Activated CD8-positive, alpha-beta memory T cell treated with anti-CD3 and anti-CD28 coated beads for 4 hours (primary cell): ENCODE results near the gene JPH2.
A peak's percentile ranks its signal among the peaks of the same experiment; 100 is the strongest.

Experiments used
- DNase-seq, 2 donors: peaks; one replicate each; pipeline ENCODE4 v3.0.0-alpha.2; 2020; ENCODE audit warnings: low read depth in 2 of 2

The JPH2 gene

DNA sequence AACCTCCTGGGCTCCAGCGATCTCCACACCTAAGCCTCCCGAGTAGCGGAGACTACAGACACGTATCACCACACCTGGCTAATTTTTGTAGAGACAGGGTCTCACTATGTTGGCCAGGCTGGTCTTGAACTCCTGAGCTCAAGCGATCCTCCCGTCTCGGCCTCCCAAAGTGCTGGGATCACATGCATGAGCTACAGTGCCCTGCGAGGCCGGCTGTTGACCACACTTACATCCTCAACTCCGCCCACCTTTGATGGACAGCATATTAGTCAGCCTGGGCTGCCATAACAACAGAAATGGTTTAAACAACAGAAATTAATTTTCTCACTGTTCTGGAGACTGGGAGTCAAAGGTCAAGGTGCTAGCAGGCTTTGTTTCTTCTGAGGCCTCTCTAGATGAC, 107.7 kb downstream of the JPH2 start:
- no peak for DNase-seq

DNA sequence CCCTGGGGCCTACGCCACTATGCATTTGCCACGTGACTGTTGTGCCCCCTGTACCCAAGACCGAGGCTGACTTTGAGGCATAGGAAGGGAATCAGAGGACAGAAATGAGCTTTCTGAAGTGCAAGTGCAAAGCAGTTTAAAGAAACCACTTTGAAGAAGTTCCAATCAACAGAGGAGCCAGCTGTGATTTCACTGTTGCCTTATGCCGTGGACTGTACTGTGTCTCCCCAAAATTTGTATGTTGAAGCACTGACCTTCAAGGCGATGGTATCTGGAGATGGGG, 111.1 kb downstream of the JPH2 start:
- no peak for DNase-seq

DNA sequence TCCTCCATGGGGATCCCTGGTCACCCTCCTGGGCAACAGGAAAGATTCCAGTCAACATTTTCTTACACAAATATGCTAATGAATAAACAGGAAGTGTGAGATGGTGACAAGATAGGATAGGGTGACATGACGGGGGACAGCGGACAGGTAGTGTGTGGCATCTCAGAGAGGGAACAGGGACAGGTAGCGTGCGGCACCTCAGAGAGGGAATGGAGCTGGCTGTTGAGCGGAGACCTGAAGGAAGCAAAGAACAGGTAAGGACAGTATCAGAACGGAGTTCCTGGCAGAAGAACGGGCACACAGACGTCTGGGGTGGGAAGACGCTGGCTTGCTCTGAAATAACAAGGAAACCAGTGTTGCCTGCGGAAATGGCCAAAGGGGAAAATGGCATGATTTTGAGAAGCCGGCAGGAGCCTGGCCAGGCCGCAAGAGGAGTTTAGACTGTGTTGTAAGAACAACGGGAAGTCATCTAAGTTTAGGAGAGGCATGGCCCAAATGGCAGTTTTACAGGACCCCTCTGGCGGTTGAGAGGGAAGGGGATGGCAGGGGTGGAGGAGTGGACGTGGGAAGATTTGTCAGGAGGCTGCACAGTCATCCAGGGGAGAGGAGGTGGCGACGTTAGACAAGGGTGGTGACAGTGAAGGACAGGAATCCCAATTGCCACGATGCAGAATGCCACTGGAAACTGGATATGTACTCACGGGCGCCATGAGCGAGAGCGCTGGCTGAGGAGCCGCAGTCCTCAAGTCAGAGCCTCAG, 111.6 kb downstream of the JPH2 start:
- no peak for DNase-seq

DNA sequence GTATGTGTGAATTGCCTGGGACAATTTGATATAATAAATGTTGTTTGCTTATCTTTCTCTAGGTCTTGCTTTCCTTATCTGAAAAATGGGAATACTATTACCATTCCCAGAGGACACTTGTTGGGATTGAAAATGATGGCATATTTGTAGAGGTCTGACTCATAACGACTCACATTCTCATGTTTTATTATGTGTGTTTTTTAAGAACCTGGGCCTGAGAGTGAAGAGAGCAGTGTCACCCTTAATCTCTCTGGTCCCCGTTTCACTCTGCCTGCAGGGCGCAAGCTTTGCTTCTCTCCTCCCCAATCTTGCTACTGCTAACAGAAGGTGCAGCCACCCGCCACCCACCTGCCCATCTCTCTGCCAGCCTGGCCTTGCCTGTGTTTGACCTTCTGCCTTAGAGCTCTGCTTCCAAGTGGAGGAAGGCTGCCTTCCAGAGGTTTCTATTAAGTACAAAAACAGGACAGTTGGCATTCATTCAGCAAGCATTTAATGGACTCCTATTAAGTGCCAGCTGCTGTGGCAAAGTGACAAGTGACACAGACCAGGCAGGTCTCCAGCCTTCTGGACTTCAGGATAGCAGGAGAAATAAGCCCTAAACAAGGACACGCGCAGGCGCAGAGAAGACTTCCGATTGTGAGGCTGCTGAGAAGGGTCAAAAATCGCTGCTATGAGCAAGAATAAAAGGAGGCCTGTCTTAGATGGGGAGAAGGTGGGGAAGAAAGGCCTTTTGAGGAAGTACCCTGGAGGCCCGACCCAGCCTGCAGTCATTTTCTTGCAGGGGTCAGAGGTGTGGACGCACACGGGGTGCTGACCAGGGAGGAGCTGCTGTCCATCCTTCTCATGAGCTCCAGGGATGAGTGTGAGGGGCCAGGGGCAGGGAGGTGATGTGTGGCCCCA, 112.5 kb downstream of the JPH2 start:
- no peak for DNase-seq

DNA sequence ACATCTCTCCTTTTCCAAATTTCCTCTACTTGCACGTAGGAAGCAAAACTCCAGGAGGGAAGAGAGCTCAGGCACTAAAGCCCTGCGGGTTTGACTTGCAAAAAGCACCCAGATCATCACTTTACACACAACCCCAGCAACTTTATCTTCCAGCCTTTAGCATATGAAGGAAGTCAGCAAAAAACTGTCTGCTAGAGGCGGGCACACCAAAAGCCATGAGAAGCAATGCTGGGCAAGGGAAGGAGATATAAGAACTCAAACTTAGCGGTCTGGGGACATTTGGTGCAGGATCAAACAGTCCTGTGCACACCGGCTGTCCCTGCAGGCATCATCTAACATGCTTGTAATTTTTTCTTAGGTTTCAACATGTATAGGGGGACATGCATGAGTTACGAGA, 113.3 kb downstream of the JPH2 start:
- no peak for DNase-seq

DNA sequence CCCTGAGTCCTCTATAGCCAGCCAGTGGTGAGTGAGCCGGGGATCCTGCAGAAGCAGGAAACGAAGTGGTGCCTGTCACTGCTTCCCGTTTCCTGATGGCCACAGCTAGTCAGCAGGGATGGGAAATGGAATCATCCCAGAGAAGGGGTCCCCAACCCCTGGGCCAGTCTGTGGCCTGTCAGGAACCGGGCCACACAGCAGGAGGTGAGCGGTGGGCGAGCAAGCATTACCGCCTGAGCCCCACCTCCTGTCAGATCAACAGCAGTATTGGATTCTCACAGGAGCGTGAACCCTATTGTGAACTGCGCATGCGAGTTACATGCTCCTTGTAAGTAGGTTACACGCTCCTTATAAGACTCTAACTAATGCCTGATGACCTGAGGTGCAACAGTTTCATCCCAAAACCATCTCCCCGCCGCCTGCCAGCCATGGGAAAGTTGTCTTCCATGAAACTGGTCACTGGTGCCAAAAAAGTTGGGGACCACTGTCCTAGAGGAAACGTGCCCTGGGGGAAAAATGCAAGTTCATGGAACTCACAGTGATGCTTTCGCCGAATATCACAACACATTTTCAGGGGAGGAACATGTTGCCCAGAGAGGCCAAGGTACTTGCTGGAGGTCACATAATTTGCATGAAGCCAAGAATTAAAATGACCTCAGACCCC, 113.8 kb downstream of the JPH2 start:
- no peak for DNase-seq

DNA sequence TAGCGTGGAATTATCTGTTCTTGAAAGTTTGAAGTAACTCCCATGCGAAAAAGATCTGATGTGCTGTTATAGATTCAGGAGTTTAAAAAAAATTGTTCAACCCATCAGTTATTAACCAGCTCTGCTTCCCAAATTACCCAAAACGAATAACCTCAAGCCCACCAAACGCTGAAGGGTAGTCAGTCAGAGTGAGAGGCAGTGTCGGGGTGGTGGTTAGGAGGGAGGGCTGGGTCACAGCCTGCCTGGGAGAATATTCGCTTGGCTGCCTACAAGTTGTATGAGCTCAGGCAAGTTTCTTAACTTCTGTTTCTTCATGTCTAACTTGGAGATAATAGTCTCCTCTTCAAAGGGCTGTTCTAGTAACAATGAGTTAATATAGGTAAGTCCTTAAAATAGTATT, 114.6 kb downstream of the JPH2 start:
- no peak for DNase-seq

DNA sequence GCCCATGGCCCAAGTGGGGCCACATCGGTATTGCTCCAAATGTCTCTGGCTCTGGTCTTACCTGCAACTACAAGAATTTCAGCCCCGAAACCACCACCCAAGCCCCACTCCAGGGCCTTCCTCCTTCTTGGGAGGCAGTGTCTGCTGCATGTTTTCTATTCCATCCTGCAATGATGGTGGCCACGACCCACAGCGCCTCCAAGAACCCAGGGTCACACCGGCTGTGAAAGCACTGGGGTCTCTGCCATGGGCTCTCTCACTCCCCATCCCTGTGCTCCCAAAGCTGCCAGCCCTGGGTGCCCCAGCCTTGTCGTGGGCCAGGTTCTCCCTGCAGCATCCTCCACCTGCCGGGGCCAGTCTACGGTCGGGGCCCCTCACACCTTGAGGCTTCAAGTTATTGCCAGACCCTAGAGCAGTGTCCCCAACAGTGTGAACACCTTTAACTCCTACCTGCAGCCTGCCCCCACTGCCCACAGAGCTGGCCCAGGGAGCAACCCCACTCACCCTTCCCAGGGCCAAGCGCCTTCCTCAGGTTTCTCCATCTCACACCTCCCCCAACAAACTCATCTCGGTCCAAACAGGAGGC, 115.4 kb downstream of the JPH2 start:
- no peak for DNase-seq

DNA sequence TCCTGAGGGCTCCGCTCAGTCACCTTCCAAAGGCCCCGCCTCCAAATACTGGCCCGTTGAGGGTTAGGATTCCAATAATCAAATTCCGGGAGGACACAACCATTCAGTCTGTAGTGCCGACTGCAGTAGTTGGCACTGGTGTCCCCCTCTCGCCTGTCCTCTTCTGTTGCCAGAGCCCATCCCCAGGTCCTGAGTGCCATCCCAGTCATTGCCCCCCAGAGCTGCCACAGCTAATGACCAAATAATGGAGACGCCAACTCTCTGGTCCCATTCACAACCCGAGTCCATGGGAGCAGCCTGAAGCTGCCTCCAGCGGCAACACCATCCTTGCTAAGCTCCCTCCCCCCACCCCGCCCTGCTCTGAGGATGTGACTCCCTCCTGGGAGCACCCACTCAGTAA, 115.9 kb downstream of the JPH2 start:
- no peak for DNase-seq

DNA sequence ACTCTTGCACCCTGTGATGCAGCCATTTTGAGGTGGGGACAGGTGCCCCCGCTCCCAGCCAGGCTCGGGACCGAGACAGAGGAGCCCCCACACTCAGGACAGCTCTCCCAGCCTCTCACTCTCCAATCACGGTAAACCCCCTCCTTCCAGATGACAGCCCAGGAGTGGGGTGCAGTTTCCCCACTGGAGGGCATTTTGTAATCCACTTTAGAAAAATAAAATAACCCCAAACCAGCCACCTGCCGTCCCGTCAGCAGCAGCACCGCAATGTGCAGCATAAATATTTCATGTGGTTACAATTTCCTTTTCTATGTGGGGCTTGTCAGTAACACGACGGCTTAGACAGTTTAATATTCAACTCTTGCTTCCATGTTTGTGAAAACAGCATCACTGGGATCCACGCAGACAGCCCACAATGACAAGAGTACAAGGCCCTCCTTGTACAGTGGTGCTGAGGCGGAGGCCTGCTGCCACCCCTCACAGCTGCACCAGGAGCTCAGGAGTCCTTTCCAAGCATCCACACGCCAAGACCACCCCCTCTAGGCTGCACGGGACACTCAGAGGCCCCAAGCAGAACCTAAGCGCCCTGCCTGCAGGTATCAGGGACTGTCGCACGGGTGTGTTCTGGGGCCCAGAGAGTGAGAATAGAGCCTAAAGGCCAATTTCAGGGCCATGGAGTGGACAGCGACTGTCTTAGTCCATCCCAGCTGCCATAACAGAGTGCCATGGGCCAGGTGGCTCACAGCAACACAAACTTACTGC, 116.7 kb downstream of the JPH2 start:
- no peak for DNase-seq

DNA sequence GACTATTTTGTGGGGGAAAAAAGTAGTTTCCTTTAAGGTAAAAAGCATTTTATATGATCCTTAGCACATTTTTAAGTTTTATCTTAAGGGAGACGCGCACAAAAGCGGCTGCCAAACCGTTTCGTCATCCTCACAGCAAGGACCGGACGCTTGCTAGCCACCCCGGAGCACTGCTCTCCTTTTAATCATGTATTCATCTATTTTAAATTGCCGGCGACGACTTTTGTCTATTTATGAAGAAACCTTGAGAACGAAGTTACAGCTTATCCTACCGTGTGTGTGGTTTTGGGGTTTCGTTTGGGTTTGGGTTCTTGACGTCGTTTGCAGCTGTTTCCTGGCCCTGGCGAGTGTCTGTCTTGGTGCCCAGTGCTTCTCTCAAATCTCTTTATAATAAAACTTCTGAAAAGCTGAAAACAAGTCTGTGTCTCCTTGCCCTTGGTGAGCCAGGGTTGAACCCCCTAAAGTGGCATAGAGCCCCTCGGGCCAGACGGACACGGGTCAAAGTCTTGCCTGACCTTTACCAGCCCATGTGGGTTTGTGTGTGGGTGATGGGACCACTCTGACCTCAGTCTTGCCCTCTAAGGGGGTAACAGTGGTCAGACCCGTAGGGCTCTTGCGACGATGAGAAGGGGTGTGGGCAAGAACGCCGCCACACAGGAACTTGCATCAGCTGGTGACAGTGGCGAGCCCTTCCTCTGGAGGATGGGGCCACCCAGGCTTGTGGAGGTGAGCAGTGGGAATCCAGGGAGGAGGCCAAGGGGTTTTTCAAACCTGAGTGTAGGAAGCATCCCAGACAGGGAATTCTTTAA, 117.6 kb downstream of the JPH2 start:
- DNase-seq, result peak in 1 of 2 donors; percentile 15

DNA sequence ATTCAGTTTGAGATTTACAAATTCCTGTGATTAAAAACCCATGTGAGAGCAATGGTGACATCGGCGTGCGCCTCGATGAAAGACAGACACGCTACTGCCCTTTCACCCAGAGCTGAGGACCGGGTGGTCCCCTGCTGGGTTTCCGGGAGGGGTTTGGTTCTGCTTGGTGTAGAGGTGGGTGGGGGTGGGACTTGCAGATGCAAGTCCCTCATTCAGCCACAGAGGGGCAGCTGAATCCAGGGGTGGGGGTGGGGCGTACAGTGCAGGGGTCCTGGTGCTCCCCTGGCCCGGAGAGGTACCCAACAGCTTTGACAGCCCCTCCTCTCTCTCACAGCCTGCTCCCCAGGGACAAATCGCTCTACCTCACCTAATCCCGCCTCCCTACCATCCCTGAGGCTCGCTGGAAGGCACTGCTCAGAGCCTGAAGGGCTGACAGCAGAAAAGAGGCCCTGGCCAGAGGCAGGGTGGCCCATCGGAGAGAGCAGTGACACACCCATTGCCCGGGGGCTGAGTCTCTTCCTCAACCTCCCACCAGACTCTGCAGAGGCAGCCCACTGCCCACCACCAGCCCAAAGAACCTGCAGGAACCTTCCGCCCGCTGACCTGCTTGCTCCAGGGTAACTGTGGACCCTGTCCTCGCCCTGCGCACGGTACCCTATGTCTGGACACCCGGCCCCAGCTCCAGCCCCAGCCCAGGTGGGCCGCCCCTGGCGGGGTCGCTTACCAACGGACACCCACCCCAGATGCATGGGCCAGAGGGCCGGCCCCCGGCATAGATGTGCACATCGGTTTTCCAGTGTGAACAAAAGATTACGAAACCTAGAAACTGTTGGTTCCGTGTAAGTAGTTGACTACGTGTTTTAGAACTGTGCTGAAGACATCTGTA, 118.4 kb downstream of the JPH2 start:
- no peak for DNase-seq

DNA sequence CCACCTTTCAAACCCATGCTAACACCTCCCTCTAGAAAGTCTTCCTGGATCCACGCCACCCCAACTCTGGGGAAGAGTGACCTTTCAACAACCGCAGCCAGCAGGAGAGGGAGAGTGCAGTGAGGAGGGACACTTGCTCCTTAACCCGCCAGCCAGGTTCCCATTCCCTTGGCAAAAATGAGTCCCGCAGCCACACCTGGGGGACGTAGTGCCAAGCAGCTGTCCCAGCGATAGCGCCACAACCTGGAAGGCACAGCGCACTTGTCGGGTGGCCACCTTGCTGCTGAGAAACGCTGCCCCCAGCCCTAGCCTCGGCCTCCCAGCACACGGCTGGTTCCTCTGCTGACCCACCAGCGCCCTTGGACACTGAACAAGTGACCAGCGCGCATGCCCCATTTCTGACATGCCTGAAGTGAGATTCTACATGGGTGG, 119.3 kb downstream of the JPH2 start:
- DNase-seq, result no peak

DNA sequence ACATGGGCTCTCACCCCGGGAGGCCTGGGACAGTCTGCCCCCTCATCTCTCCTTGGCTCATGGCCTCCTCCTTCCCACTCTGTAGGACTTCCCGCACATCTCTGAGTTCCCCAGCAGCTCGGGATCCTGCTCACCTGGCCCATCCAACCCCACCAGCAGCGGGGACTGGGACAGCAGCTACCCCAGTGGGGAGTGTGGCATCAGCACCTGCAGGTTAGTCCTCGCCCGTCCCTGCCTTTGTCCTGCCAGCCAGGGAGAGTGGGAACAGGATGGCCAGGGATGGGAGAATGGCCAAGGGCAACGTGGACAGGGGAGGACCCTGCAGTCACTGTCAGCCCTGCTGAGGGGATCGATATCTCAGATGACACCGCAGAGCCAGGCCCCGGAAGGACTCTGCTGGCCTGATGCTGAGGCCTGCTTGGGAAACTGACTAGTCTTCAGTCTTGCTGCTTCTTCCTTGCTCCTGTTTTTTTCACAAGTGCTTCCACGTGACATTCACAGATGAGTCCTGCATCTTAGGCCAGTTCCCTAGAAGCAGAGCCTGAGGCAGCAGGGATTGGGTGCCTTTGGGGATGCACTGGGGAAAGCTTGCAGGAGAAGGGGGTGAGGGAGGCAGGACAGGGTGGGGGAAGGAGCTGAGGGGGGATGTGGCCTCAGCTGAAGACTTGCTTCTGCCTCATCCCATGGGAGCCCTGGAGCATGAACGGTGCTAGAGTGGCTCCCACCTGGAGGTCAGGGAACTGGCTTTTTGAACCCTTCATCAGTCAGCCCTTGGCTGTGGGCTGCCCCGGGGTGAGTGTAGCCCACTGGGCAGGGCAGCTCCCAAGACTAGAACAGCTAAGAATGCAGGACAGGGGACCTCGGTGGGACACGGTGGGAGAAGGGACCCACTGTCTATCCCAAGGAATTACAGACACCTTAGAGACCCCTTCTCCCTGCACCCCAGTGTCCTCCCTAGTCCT, 120.1 kb downstream of the JPH2 start:
- no peak for DNase-seq

DNA sequence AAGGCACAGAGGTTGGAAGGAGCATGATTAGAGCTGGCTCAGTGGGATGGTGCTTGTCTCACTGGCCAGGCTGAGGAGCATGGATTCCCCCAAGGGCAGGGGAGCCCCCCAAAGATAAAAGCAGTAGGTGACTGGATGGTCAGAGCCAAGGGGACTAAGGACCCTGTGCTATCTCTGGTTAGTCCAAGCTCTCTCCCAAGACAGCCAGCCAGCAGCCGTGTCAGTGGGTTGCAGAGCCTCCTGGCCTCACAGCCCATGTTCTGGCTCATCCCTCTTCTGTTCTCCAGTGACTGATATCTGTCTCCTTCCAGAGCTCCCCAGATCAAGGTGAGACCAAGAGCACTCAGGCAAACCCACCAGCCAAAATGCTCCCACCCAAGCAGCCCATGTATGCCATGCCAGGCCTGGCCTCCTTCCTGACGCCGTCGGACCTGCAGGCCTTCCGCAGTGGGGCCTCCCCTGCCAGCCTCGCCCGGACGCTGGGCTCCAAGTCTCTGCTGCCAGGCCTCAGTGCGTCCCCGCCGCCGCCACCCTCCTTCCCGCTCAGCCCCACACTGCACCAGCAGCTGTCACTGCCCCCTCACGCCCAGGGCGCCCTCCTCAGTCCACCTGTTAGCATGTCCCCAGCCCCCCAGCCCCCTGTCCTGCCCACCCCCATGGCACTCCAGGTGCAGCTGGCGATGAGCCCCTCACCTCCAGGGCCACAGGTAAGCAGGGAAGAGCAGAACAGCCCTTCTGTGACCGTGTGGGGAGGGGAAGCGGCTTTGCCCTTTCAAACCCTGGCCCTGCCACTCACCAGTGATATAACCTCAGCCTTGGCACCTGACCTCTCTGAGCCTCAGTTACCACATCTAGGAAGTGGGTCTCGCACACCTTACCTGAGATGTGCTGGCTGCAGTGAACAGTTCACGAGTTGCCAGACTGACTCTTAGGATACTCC, 121.3 kb downstream of the JPH2 start:
- no peak for DNase-seq

DNA sequence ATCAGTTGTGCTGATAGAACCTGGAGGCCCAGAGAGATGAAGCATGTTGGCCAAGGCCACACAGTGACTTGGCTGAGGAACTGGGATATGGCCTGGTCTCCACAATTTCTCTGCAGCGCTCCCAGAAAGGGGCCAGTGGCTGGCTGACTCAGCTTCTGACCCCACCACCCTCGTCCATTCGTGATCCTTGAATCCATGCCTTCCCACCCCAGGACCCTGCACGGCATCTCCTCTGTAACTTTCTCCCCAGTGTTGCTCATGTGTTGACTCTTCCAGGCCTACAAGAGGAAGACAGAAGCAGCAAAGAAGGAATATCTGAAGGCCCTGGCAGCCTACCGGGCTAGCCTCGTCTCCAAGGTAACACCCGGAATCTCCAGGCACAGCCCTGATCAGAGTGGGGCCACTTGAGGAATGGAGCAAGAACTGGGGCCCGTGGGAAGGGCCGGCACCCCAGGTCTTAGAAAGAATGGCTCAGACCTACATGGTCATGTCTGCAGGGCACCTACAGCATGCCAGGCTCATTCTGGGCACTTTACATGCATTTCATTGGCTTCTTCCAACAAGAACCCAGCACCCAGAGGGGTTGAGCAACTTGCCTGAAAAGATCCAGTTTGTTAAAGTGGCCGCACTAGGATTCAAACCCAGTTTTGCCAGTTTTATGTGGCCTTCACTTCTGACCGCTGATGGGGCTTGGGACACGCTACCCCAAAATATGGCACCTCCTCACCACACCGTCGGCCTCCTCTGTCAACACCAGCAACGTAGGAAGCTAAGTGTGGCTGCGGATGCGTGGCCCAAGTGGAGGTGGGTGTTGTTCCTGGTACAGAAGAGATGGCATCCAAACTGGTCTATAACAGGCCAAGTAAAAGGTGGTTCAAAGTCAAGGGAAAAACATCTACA, 122.2 kb downstream of the JPH2 start:
- no peak for DNase-seq
